Testis (tissue), 3 donors: Measurements from ENCODE around the gene DNASE1L3. TPM values are rescaled to one million over a fixed set of nuclear protein-coding genes. Genes with fewer than 3 reads are reported as not detected.
A peak's percentile ranks its signal among the peaks of the same experiment; 100 is the strongest.

ENCODE experiments used
- DNase-seq: peaks from one replicate; pipeline ENCODE4 v3.0.0-alpha.2; 2019
- H3K27ac ChIP-seq, 2 donors: fragments of 200-600 bp; sonication (generic); one replicate each; pipeline ENCODE4 v1.5.1; 2019
- H3K27me3 ChIP-seq: fragments of 200-600 bp; sonication (generic); one replicate; pipeline ENCODE4 v1.5.1; 2019
- H3K36me3 ChIP-seq: fragments of 200-600 bp; sonication (generic); one replicate; pipeline ENCODE4 v1.5.1; 2017; ENCODE audit warnings: low read depth; ENCODE audit errors: missing control alignments
- H3K4me1 ChIP-seq: fragments of 200-600 bp; sonication (generic); one replicate; pipeline ENCODE4 v1.5.1; 2019
- H3K4me3 ChIP-seq, 2 donors: fragments of 200-600 bp; sonication (generic); one replicate each; pipeline ENCODE4 v1.5.1; 2017 to 2019
- H3K9me3 ChIP-seq: fragments of 200-600 bp; sonication (generic); one replicate; pipeline ENCODE4 v1.5.1; 2017
- CTCF ChIP-seq, 3 experiments: fragments of 450-650 bp in 2 of 3; fragments of 200-600 bp in 1 of 3; sonication (generic) in 1 of 3; IDR thresholded peaks; one replicate each; pipeline ENCODE4 v1.5.1; 2016 to 2019; ENCODE audit warnings: antibody characterized with exemption in 3 of 3, mild to moderate bottlenecking in 2 of 3, moderate library complexity in 1 of 3
- POLR2A ChIP-seq: fragments of 450-650 bp; IDR thresholded peaks from one replicate; pipeline ENCODE4 v1.6.1; 2017; ENCODE audit warnings: antibody characterized with exemption, mild to moderate bottlenecking, moderate library complexity
- WGBS, 2 donors: methylation state at CpG; one replicate each; pipeline ENCODE4 v1.1.5; 2018; 5-methylcytosine and 5-hydroxymethylcytosine counted together
- intact Hi-C: fragments of 100-400 bp; cut with DNase I; formaldehyde crosslinking; loops from one replicate; pipeline ENCODE4 v1.15.1; 2023; ENCODE audit warnings: low total_unique reads
- polyA plus RNA-seq: library from polyadenylated mRNA; stranded (reverse); fragments of 350-450 nt; fragmentation: Illumina TruSeq; extraction: RNeasy Lipid Tissue Mini Kit (QIAGEN cat#74804); gene quantifications from one replicate; pipeline ENCODE4 v1.2.3, GENCODE V29; 2014; ENCODE audit warnings: low read depth, low replicate concordance; ENCODE audit not compliant: insufficient read depth
- total RNA-seq, 2 donors: library from RNA; depleted of rRNA; stranded (reverse); fragments of >200 nt; gene quantifications; one replicate each; pipeline ENCODE4 v1.2.3, GENCODE V29; 2016

Gene DNASE1L3
- total and polyA plus RNA-seq, 3 donors from 2014 or later = 1.2 to 8.2 (median 3.8) TPM

GRCh38 chr3:58256061-58256460, 45.3 kb upstream of the DNASE1L3 start:
- TF ChIP-seq POLR2A = no peak
- TF ChIP-seq CTCF (IDR thresholded peaks at IDR 0.05) = no peak
- no peaks in the 10 kb centered on the region for H3K27me3 ChIP-seq
- H3K36me3 ChIP-seq = no peaks in the 10 kb centered on the region
- no peak overlapping the region for H3K4me3 ChIP-seq
- no peak for DNase-seq
- peaks cover 4% of the 10 kb centered on the region for H3K4me1 ChIP-seq
- H3K27ac ChIP-seq = no peak overlapping the region
- H3K9me3 ChIP-seq = no peaks in the 10 kb centered on the region
- 84 to 86% methylated on average over 1 of the region's 1 CpG for WGBS, 2 donors
- intact Hi-C loops = no loop called here

- Histone ChIP-seq H3K27me3 (no peaks in the 10 kb centered on the region), H3K36me3 (no peaks in the 10 kb centered on the region), H3K27ac (no peak overlapping the region), H3K4me1 (peaks cover 21% of the 10 kb centered on the region), H3K9me3 (no peaks in the 10 kb centered on the region), H3K4me3 (no peak overlapping the region)
- 64 to 85% methylated on average over 4 of the region's 4 CpGs for WGBS, 2 donors
- DNase-seq = no peak
- intact Hi-C loops = no loop called here
- TF ChIP-seq CTCF (IDR thresholded peaks at IDR 0.05) (no peak), POLR2A (no peak)
Observed at GRCh38 chr3:58254144-58254543, 43.4 kb upstream of the DNASE1L3 start.

GRCh38 chr3:58251631-58252035, 40.9 kb upstream of the DNASE1L3 start:
- Histone ChIP-seq H3K4me1 (peaks cover 21% of the 10 kb centered on the region), H3K27ac (no peak overlapping the region), H3K9me3 (no peaks in the 10 kb centered on the region), H3K27me3 (no peaks in the 10 kb centered on the region), H3K4me3 (no peak overlapping the region), H3K36me3 (no peaks in the 10 kb centered on the region)
- intact Hi-C loops = no loop called here
- no peak for TF ChIP-seq CTCF (IDR thresholded peaks at IDR 0.05)
- TF ChIP-seq POLR2A = no peak
- no peak for DNase-seq
- 71 to 86% methylated on average over 3 of the region's 3 CpGs for WGBS, 2 donors

GRCh38 chr3:58250093-58250707, 39.4 kb upstream of the DNASE1L3 start:
- no peaks in the 10 kb centered on the region for H3K36me3 ChIP-seq
- 57 to 60% methylated on average over 8 of the region's 8 CpGs for WGBS, 2 donors
- H3K9me3 ChIP-seq = no peaks in the 10 kb centered on the region
- intact Hi-C loops = no loop called here
- peak overlapping the region in 1 of 2 donors; percentile 14 for H3K27ac ChIP-seq
- no peak overlapping the region for H3K4me3 ChIP-seq
- TF ChIP-seq POLR2A (no peak), CTCF (IDR thresholded peaks at IDR 0.05) (no peak)
- H3K27me3 ChIP-seq = no peaks in the 10 kb centered on the region
- H3K4me1 ChIP-seq = peaks cover 21% of the 10 kb centered on the region
- DNase-seq = peak; percentile 27
